Lung (tissue), 12 donors: ENCODE data around the gene OTULIN. TPM values are rescaled to one million over a fixed set of nuclear protein-coding genes. Genes with fewer than 3 reads are reported as not detected.
A peak's percentile ranks its signal among the peaks of the same experiment; 100 is the strongest.

Experiments used
- ATAC-seq: fragments of 200-7000 bp; cut with Tn5 transposase; one replicate; pipeline ENCODE4 v1.9.1; 2020; ENCODE audit warnings: moderate number of reproducible peaks; ENCODE audit not compliant: insufficient read depth, low FRiP score
- DNase-seq, 3 donors: peaks; one replicate each; pipeline ENCODE4 v3.0.0-alpha.2; 2013 to 2017
- H3K27ac ChIP-seq, 2 donors: one replicate each; pipeline ENCODE4 v1.5.1; 2013; ENCODE audit warnings: mild to moderate bottlenecking in 2 of 2, moderate library complexity in 2 of 2, control low read depth in 1 of 2, inconsistent platforms in 1 of 2, low read depth in 1 of 2, low read length in 1 of 2
- H3K27me3 ChIP-seq, 3 donors: one replicate each; pipeline ENCODE4 v1.5.1; 2013; ENCODE audit warnings: low read length in 2 of 3; ENCODE audit not compliant: control insufficient read depth in 3 of 3, insufficient read depth in 3 of 3
- H3K36me3 ChIP-seq, 4 donors: one replicate each; pipeline ENCODE4 v1.5.1; 2013; ENCODE audit warnings: low read length in 4 of 4, mild to moderate bottlenecking in 1 of 4, moderate library complexity in 1 of 4; ENCODE audit not compliant: control insufficient read depth in 4 of 4, insufficient read depth in 4 of 4
- H3K4me1 ChIP-seq, 5 donors: one replicate each; pipeline ENCODE4 v1.5.1; 2013; ENCODE audit warnings: low read length in 5 of 5, mild to moderate bottlenecking in 2 of 5, moderate library complexity in 1 of 5; ENCODE audit not compliant: control insufficient read depth in 5 of 5, insufficient read depth in 5 of 5
- H3K4me3 ChIP-seq: one replicate; pipeline ENCODE4 v1.5.1; 2013; ENCODE audit warnings: mild to moderate bottlenecking, control low read depth, moderate library complexity
- H3K9ac ChIP-seq, 2 donors: one replicate each; pipeline ENCODE4 v1.5.1; 2013; ENCODE audit warnings: low read length in 2 of 2, control low read depth in 1 of 2; ENCODE audit not compliant: insufficient read depth in 1 of 2
- H3K9me3 ChIP-seq, 4 donors: one replicate each; pipeline ENCODE4 v1.5.1; 2013; ENCODE audit warnings: low read length in 3 of 4, mild to moderate bottlenecking in 1 of 4, moderate library complexity in 1 of 4; ENCODE audit not compliant: control insufficient read depth in 4 of 4, insufficient read depth in 3 of 4
- CTCF ChIP-seq: IDR thresholded peaks from 2 replicates; pipeline ENCODE4 v1.5.1; 2012; ENCODE audit warnings: mild to moderate bottlenecking; ENCODE audit errors: control extremely low read depth, extremely low read depth
- WGBS, 2 donors: extraction: QIAGEN DNeasy Blood & Tissue Kit; methylation state at CpG; one replicate each; pipeline ENCODE4 v1.1.7; 2013; 5-methylcytosine and 5-hydroxymethylcytosine counted together
- polyA plus RNA-seq, 2 donors: library from polyadenylated mRNA; stranded (reverse); fragments of 200-250 nt; gene quantifications; one replicate each; pipeline ENCODE4 v1.2.1, GENCODE V29; 2013
- total RNA-seq, 2 donors: library from RNA; depleted of rRNA in 1 of 2; stranded (reverse); fragments of >200 nt in 1 of 2; gene quantifications; one replicate each; pipeline ENCODE4 v1.2.1, GENCODE V29; 2014 to 2021
- donor health status: control.
- donor health status: control.
- donor health status: Bipolar disorder and iron deficiency.
- donor health status: healthy.
- donor health status: DM: yes; HTN: yes; CAD: no.

The OTULIN gene
- total and polyA plus RNA-seq, 4 donors = 7.5 to 35.6 (median 21.9) TPM

GRCh38 chr5:14741131-14741530, 76.6 kb downstream of the OTULIN start:
- no peak for ATAC-seq

GRCh38 chr5:14741801-14742440, 77.4 kb downstream of the OTULIN start:
- ATAC-seq (no peak), DNase-seq (no peak)
- 91 to 95% methylated on average over 11 of the region's 11 CpGs for WGBS, 2 donors
- Histone ChIP-seq H3K27ac (no peak overlapping the region), H3K4me1 (peaks cover 0 to 3% (median 0%) of the 10 kb centered on the region in 5 donors), H3K36me3 (peaks cover 0 to 12% (median 3%) of the 10 kb centered on the region in 4 donors), H3K9me3 (no peaks in the 10 kb centered on the region), H3K27me3 (no peaks in the 10 kb centered on the region), H3K4me3 (no peak overlapping the region), H3K9ac (no peak overlapping the region)
- TF ChIP-seq CTCF = no peak

More at GRCh38 chr5:14741131-14741530, 76.6 kb downstream of the OTULIN start:
- no peak overlapping the region for H3K27ac ChIP-seq
- peaks cover 0 to 4% (median 0%) of the 10 kb centered on the region in 5 donors for H3K4me1 ChIP-seq
- no peak overlapping the region for H3K4me3 ChIP-seq
- no peaks in the 10 kb centered on the region for H3K27me3 ChIP-seq
- no peak overlapping the region for H3K9ac ChIP-seq
- DNase-seq = peak; percentile 15 to 21 (median 17)
- TF ChIP-seq CTCF = no peak
- no peaks in the 10 kb centered on the region for H3K9me3 ChIP-seq
- 92 to 96% methylated on average over 13 of the region's 13 CpGs for WGBS, 2 donors
- peaks cover 0 to 12% (median 1%) of the 10 kb centered on the region in 4 donors for H3K36me3 ChIP-seq

- no peak for TF ChIP-seq CTCF
- H3K9me3 ChIP-seq = no peaks in the 10 kb centered on the region
- DNase-seq (no peak), ATAC-seq (no peak)
- no peaks in the 10 kb centered on the region for H3K27me3 ChIP-seq
- no peak overlapping the region for H3K27ac ChIP-seq
- no peaks in the 10 kb centered on the region for H3K4me1 ChIP-seq
- H3K36me3 ChIP-seq = peaks cover 0 to 12% (median 4%) of the 10 kb centered on the region in 4 donors
- 83 to 91% methylated on average over 9 of the region's 9 CpGs for WGBS, 2 donors
- H3K4me3 ChIP-seq = no peak overlapping the region
- no peak overlapping the region for H3K9ac ChIP-seq
Measured at GRCh38 chr5:14742498-14742897, 78.0 kb downstream of the OTULIN start.
